NOMO-1 treated with DMSO at 0.1 percent for 48 hours (cell line): ENCODE results near the gene GPR107.
A peak's percentile ranks its signal among the peaks of the same experiment; 100 is the strongest.

Experiments
- DNase-seq: peaks from one replicate; lab custom pipeline; 2025; ENCODE audit not compliant: unreplicated experiment; lab: John Stamatoyannopoulos, UW

GPR107 gene

DNA sequence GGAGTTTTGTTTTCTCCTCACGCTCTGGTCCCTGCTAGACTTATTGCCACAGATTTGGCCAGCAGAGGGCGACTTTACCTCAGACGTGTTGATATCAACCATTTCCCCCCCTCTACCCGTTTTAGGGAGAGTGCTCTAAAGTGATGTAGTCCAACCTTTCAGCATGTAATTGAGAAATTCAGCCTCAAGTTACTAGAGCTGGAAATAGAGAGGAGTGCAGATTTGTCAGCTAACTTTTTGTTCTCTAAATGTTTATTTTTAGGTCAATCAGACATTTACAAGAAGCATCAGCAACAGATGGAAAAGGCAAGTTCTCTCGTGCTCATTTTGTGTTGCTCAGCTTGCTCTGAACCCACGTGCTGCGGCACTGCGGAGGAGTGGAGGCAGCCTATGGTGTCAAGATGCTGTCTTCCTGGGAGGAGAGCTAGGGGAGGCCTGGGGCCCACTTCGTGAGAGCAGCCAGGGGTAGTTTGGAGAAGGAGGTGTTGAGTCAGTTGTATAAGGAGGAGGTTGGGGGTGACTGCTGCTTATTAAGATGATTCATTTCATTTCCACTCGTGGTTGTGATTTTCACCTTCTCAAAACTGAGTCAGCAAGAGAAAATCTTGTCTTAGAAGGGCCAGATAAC, 53.6 kb downstream of the GPR107 start:
- DNase-seq: peak; percentile 74

- no peak for DNase-seq
These were observed 54.2 kb downstream of the GPR107 start for GRCh38 chr9:130107955-130108354.

DNA sequence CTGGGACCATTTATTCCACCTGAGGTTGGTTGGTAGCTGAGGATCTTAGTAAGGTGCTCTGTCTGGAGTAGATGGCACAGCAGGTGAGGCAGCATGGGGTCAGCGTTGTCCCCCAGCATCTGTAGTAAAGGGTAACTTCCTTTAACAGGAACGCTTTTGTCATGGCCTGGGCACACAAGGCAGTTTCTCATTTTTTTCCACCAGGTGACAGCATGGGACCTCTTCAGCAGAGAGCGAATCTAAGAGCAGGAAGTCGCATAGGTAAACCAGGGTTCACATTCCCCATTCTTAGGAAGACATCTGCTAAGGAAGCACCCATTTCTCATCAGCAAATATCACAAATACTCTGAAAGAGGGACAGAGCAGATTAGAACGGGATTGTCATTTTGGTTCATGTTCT, 56.5 kb downstream of the GPR107 start:
- DNase-seq: no peak

DNA sequence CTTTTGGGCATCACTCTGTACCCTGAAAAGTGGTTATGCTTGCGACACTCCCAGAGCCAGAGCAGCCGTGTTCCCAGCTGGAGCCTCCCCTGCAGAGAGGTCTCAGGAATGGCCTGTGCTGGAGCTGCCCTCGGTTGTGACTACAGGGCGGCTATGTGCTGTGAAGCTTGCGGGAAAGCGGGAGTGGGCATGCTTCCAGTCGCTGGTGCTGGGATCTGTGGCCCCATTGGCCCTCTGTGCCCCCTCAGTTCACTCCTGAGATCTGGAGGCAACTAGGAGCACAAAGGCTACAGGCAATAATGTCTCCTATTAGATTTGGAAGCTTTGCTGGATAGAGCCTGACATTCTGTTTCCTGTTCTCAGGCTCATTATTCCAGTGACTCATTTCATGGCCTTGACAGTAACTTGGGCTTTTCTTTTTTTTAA, 56.9 kb downstream of the GPR107 start:
- no peak for DNase-seq

DNA sequence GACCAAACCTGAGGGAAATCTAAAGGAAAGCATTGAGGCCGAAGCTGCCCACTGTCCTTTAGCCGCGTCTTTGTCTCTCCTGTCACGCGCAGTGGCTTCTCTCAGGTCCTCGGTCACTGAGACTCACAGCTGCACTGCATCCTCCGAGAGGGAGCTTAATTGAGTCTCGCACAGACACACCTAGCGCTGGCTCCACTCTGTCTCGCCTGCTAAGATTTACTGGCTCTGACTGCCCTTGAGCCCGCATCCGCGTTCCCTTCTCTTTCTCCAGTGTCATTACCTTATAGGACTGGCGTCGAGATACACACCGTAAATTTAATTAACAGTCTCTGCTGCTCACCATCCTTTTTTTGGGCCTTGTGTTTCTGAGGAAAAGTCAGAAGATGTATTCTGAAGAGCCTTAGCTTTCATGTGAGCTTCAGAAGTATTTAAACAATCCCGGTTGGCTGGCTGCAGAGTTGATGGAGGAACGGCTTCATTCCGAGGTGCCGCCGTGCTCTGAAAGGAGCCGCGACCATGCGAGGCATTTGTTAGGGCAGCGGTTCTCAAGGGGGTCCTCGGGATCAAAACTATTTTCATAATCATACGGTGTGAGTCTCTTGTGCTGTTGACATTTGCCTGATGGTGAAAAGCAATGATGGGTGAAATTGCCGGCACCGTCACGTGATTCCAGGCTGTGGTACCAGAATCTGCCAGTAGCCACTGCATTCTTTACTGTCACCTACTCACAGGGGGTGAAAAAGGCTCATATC, 58.3 kb downstream of the GPR107 start:
- DNase-seq: no peak

DNA sequence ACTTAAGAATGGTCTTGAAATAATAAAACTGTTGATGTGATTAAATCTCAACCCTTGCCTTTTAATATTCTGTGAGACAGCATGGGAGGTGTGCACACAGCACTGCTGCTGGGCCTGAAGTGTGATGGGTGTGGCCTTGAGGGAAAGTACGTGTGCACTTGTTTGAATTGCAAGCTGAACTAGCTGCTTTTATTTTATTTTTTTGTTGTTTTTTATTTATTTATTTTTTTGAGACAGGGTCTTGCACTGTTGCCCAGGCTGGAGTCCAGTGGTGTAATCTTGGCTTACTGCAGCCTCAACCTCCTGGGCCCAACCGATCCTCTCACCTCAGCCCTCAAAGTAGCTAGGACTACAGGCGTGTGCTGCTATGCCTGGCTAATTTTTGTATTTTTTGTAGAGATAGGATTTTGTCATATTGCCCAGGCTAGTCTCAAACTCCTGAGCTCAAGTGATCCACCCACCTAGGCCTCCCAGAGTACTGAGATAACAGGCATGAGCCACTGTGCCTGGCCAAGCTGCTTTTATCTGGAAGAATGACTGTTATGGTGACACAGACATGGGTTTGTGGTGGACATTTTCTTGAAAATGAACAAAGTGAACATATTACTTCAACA, 58.9 kb downstream of the GPR107 start:
- DNase-seq: no peak

- no peak for DNase-seq
These were observed 61.0 kb downstream of the GPR107 start for GRCh38 chr9:130114741-130115140.

DNA sequence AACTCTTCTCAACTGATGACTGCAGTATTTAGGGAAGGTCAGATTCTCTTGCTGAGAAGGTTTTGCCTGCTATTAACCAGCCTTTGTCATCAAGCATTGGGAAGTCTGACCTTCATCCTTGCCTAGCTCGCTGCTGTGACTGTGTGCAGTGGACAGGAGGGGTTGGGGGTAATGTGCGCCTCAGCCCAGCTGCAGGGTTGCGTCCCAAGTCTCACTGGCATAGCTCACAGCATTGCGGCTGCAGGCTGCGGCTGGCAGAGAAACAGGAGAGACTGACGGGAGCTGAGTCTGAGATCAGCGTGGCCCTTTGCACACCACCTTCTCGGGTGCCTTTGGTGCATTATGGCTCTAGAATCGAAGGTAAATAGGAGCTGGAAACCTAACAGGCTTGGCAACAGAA, 62.6 kb downstream of the GPR107 start:
- no peak for DNase-seq

GRCh38 chr9:130117376-130117775, 63.7 kb downstream of the GPR107 start:
- DNase-seq: no peak

DNA sequence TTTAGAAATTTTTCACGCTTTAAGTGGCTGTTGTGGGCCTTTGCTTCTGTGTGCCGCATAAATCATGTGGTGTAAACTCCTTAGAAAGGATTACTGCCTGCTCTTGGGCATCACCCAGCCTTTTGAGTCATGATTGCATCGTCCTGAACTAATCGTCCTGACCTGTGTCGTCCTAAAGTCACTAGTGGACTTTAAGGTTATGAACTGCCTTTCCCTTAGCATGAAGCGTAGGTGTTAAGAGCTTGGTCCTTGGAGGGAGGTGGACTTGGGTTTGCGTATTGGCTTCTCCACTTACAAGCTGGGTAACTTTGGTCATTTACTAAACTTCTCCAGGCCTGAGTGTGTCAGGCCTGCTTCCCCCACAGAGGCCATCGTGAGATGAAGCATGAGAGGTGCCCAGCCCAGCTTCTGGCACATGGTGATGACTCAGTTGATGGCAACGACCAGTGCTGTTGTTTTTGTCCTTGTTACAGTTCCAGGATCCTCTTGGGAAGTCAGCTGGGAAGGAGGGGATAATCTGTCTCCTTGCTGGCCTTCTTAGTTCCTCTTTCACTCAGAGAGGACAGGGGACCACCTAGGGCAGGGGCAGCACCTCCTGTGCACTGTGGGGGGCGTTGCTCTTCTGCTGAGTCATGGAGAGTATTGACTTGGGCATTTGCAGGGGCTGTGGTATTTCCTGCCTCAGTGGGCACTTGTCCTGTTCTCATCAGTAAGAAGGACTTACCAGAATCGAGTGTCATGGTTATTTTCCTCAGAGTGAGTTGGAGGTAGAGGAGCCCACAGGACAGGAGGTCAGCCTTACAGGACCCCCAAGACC, 64.3 kb downstream of the GPR107 start:
- no peak for DNase-seq

DNA sequence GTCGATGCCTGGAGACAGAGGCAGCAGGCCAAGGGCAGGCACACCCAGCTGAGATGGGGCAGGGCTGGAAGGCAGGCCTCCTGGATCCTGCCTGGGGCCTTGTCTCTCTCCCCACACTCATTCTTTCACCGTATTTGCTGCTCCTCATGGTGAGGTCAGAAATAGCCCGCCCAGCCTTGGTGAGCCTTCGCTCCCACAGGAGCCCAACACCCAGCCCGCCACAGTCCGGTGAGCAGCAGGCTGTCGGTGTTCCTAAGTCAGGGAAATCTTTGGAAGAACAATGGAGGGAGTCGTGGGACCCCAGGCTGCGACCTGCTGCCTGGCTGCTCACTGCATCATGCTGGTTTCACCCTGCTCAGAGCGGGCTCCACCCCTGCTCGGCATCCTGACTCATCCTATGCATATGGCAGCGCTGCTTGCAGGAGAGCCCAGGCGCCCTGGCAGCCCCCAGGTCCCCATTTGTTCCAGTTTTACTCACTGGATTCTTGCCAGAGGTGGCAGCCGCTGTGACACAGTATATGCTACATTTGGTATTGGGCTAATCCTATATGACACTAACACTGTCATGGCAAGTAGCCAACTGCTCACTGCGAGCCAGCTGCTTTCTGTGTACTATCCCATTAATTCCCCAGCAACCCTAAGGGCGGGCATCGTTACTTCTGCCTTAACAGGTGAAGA, 65.3 kb downstream of the GPR107 start:
- no peak for DNase-seq

- DNase-seq: no peak
These were observed 66.0 kb downstream of the GPR107 start for GRCh38 chr9:130119519-130120298.

- DNase-seq: no peak
These were observed 66.5 kb downstream of the GPR107 start for GRCh38 chr9:130120299-130120587.

DNA sequence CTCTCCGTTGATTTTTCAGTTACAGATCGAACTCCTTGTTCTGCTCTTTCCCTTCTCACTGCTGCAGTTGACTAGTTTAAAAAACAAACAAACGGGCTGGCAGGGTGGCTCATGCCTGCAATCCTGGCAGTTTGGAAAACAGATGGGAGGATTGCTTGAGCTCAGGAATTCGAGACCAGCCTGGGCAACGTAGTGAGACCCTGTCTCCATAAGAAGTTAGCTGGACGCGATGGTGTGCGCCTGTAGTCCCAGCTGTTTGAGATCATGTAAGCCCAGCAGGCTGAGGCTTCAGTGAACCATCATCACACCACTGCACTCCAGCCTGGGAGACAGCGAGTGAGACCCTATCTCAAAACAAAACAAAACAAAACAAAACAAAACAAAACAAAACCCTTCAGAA, 67.1 kb downstream of the GPR107 start:
- no peak for DNase-seq

- DNase-seq: no peak
These were observed 68.8 kb downstream of the GPR107 start for GRCh38 chr9:130122456-130122855.

- no peak for DNase-seq
These were observed 70.6 kb downstream of the GPR107 start for GRCh38 chr9:130124085-130124860.

DNA sequence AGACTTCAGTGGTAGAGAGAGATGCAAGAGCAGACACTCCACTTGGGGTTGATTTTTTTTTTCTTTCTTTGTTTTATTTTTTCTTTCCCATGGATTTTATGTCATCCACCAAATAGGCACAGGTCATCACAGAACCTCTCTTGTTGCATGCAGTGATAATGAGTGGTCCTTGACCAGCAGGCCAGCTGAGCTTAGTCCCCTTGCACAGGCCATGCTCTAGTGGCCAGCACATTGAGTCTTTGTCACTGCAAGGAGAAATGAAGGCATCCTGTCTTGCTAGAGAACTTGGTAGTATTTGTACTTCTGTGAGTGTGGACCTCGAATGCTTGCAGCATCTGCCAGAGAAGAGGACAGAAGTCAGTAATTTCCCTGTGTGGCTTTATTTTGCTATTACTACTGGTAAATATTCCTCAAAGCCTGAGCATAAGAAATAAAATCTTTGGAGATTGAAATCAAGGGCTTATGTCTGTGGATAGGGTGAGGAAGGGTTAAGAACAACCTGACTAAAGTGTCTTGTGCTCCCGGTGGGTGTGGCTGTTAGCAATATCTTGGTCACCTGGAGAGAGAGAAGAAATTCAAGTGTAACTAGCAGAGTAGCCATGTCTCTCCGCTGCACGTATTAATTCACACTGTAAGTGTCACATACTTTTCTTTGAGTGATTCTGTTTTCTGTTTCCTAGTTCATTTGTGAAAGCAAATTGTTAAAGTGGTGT, 73.2 kb downstream of the GPR107 start:
- DNase-seq: no peak

DNA sequence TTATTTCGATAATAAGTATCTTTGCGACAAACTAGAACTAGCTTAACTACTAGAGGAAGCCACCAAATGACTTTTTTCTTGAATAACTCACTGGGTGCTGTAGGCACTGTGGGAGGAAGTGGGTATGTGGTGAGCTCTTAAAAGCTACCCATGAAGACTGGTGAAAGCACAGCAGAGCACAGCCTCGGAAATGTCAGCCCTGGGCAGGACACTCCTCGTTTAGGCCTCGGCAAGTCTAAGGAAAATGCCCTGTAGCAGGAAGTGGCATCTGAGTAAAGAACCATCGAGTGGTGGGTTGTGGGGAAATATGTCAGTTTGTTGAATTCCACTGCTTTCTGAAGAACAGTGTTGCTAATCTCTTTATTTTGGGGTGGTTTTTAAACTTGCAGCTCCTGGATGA, 74.5 kb downstream of the GPR107 start:
- peak; percentile 71 for DNase-seq
